Adrenal gland (tissue), 5 donors: ENCODE measurements around the gene COL1A2.

ENCODE experiments used
- POLR2A ChIP-seq, 2 donors: fragments of 450-650 bp; IDR thresholded peaks; one replicate each; pipeline ENCODE4 v1.6.1; 2017; ENCODE audit warnings: antibody characterized with exemption in 2 of 2, mild to moderate bottlenecking in 2 of 2, moderate library complexity in 1 of 2
- TF ChIP-seq, protein P1 (sequence below), 6 experiments: fragments of 450-650 bp in 4 of 6; fragments of 200-600 bp in 2 of 6; sonication (generic) in 1 of 6; IDR thresholded peaks; 1 replicate in 5 of 6; 2 replicates in 1 of 6; pipeline versions ENCODE4 v1.5.1 to v1.8.0; 2016 to 2021; ENCODE audit warnings: antibody characterized with exemption in 6 of 6, mild to moderate bottlenecking in 2 of 6, moderate library complexity in 1 of 6
- donor health status: DM: no; HTN: no; CAD: no.

DNA sequence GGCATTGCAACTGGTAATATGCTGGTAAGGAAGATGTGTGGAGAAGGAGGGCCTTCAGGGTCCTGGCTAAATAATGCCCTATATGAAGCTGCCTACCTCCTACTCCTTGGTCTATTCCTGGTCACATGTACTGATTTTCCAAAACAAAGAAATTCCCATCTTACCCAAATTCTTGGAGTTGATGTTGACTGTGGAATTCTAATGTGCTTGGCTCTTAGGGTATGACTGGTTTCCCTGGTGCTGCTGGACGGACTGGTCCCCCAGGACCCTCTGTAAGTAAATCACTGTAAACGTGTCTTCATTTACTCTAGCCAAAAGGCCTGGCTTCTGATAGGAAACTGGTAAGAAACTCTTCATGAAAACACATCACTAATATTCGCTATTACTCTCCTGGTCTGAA lies 27.0 kb downstream of the COL1A2 start:
- TF ChIP-seq, protein P1, sequence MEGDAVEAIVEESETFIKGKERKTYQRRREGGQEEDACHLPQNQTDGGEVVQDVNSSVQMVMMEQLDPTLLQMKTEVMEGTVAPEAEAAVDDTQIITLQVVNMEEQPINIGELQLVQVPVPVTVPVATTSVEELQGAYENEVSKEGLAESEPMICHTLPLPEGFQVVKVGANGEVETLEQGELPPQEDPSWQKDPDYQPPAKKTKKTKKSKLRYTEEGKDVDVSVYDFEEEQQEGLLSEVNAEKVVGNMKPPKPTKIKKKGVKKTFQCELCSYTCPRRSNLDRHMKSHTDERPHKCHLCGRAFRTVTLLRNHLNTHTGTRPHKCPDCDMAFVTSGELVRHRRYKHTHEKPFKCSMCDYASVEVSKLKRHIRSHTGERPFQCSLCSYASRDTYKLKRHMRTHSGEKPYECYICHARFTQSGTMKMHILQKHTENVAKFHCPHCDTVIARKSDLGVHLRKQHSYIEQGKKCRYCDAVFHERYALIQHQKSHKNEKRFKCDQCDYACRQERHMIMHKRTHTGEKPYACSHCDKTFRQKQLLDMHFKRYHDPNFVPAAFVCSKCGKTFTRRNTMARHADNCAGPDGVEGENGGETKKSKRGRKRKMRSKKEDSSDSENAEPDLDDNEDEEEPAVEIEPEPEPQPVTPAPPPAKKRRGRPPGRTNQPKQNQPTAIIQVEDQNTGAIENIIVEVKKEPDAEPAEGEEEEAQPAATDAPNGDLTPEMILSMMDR (IDR thresholded peaks at IDR 0.05), result no peak
- no peak for TF ChIP-seq POLR2A (IDR thresholded peaks at IDR 0.05)
